Activated CD8-positive, alpha-beta memory T cell treated with anti-CD3 and anti-CD28 coated beads for 48 hours (primary cell): ENCODE results near the gene EAF1.
"Not testable (repeated sequence)": the region's sequence is repeated elsewhere in the genome, so short reads cannot be mapped to it uniquely, and the experiment has no call there.

ENCODE experiments used
- DNase-seq, 3 experiments: peaks; one replicate each; pipeline ENCODE4 v3.0.0-alpha.2; 2020; ENCODE audit warnings: low read depth in 2 of 3, low spot score in 2 of 3

Gene EAF1

GRCh38 chr3:15477951-15478639 is 50.7 kb downstream of the EAF1 start:
- no peak for DNase-seq

- DNase-seq: no peak
These were observed 51.2 kb downstream of the EAF1 start for GRCh38 chr3:15478640-15478979.

GRCh38 chr3:15479400-15480224 is 52.2 kb downstream of the EAF1 start:
- no peak for DNase-seq

GRCh38 chr3:15484551-15484950 is 57.2 kb downstream of the EAF1 start:
- not testable (repeated sequence) for DNase-seq

- DNase-seq: no peak
These were observed 58.6 kb downstream of the EAF1 start for GRCh38 chr3:15486020-15486419.

GRCh38 chr3:15486979-15487378 is 59.6 kb downstream of the EAF1 start:
- DNase-seq: no peak

GRCh38 chr3:15488002-15488401 is 60.6 kb downstream of the EAF1 start:
- no peak for DNase-seq

GRCh38 chr3:15490158-15490557 is 62.8 kb downstream of the EAF1 start:
- DNase-seq: no peak

GRCh38 chr3:15491143-15491542 is 63.7 kb downstream of the EAF1 start:
- DNase-seq: no peak
